HG03280 (cell line): Measurements from ENCODE around the gene UBE2E3.
"Not testable (repeated sequence)": the region's sequence is repeated elsewhere in the genome, so short reads cannot be mapped to it uniquely, and the experiment has no call there.

ENCODE experiments used
- ATAC-seq: cut with Tn5 transposase; IDR thresholded peaks from one replicate; pipeline ENCODE4 v1.9.1; 2021; ENCODE audit warnings: mild to moderate bottlenecking, moderate library complexity; ENCODE audit not compliant: unreplicated experiment

Gene UBE2E3

GRCh38 chr2:181072486-181073235, 92.3 kb downstream of the UBE2E3 start:
- no peak for ATAC-seq

DNA sequence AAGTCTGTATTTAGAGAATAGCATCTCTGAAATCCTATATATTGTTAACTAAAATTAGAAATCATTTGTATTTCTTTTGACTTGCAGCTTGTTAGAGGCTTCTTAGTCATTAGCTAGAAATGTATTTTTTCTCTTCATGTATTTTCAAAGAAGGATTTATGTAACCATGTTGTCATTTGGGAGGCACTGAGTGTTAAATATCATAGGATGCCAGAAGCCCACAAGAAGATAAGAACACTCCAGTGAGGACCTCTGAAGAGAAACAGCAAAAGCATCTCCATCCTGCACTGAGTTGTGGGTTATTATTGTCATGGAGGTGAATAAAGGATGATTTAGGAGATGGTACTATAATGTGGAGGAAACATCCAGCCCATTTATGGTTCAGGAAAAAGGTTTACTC, 93.5 kb downstream of the UBE2E3 start:
- ATAC-seq: no peak

DNA sequence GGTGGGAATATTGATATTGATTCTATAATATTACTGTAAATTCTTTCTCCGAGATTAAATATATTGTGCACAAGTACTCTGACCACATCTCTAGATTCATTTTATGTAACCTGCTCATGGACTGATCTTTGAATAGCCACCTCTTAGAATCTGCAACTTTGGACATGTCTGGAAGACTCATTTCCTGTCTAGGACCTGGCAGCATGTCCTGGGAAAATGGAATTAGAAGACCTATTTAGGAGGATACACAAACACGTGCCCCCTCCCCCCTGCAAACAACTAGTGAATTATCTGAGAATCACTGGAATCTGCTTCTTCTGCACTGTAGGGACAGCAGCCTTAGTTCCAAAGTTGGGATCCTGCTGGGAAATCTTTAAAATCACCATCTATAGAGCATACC, 94.1 kb downstream of the UBE2E3 start:
- no peak for ATAC-seq

- no peak for ATAC-seq
These were observed 96.3 kb downstream of the UBE2E3 start for GRCh38 chr2:181076658-181077057.

GRCh38 chr2:181077128-181077709, 96.8 kb downstream of the UBE2E3 start:
- peak; percentile 92 for ATAC-seq

GRCh38 chr2:181083140-181083539, 102.7 kb downstream of the UBE2E3 start:
- ATAC-seq: no peak

- no peak for ATAC-seq
These were observed 105.3 kb downstream of the UBE2E3 start for GRCh38 chr2:181085734-181086133.

DNA sequence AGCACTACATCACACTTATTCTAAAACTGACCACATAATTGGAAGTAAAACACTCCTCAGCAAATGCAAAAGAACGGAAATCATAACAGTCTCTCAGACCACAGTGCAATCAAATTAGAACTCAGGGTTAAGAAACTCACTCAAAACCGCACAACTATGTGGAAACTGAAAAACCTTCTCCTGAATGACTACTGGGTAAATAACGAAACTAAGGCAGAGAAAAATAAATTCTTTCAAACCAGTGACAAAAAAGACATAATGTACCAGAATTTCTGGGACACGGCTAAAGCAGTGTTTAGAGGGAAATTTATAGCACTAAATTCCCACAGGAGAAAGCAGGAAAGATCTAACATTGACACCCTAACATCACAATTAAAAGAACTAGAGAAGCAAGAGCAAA, 111.5 kb downstream of the UBE2E3 start:
- not testable (repeated sequence) for ATAC-seq

DNA sequence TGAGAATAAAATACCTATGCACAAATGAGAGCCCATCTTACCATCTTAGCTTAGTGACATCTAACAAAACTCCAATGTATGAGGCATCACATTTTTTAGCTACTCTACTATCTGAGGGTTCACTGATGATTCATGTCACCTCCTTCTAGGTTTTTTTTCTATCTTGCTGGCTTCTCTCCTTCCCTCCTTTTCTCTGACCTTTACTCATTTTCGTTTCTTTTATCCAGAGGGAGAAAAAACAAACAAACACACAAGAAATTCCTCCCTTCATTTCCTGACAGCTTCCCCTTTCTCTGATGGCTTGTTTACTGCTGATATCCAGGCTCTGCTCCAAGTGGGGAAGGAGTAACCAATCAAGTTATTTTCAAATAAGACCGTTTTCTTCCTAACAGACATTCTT, 115.1 kb downstream of the UBE2E3 start:
- ATAC-seq: no peak

DNA sequence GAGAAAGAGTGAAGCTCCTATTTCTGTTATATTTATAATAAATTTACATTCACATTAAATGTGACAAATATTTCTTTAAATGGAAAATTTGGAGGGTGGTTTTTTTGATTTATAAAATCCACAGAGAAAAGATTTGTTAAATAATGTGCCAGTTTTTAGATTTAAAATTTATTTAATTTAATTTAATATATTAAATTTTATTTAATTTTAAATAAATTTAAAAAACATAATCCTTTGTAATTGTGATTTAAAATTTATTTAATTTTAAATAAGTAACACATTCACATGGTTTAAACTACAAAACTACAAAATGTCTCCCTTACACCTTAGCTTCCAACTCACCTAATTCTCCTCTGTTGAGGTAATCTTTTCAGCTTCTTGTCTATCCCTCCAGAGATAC, 123.3 kb downstream of the UBE2E3 start:
- no peak for ATAC-seq

GRCh38 chr2:181104512-181105115, 124.2 kb downstream of the UBE2E3 start:
- no peak for ATAC-seq

GRCh38 chr2:181105562-181105961, 125.2 kb downstream of the UBE2E3 start:
- no peak for ATAC-seq

- no peak for ATAC-seq
These were observed 125.8 kb downstream of the UBE2E3 start for GRCh38 chr2:181106229-181106628.

DNA sequence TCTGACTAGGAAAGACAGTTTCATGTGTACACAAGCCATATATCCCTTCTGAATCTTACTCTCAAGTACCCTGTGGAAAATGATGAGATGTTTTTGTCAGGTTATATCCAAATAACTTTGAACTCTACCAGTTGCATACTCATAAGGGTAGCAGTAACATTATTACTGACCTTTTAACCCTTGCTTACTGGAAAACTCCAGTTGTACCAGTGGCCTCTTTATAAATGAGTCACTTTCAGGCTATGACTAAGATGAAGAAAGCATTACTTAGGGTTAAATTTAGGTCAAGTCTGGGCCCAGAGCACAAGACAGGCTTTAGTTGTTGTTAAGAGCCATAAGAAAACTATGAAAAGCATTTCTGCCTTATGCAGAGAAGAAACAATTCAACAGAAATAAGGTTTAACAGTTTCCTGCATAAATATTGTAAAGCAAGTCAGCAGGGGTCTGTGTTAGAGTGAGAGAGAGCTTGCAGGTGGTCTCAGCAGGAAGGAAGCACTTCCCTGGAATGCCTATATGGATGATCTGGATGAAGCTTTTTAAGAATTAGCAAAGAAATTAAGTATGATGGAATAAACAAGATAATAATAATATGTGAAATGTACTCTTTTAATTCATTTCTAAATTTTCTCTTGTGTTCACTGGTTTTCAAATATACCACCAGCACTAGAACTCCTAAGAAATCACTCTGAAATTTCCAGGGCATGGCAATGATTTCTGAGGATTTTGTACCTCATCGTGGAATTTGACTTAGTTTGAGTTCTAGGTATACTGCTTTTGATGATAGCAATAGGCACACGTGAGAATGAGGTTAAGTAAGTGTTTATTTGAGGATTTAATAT, 126.6 kb downstream of the UBE2E3 start:
- peak; percentile 97 for ATAC-seq

- ATAC-seq: no peak
These were observed 127.2 kb downstream of the UBE2E3 start for GRCh38 chr2:181107628-181107945.

- ATAC-seq: no peak
These were observed 130.7 kb downstream of the UBE2E3 start for GRCh38 chr2:181111059-181111458.

DNA sequence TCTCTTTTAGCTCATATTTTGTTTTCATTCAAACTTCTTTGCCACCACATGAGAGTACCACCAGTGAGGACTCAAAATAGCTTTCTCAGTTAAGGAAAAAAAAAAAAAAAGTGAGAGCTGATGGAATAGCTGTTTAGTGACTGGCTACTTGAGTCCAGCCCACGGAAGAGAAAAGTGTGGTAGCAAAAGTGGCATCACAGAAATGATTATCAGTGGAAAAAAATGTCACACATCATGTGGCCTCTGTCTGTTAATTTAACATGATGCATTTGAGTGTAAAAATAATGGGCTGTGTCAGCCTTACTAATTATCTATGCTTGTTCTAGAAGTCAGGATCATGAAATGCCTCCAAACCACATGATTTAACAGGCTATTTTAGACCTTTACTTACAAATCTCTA, 132.5 kb downstream of the UBE2E3 start:
- no peak for ATAC-seq
